Measurements from ENCODE around the gene RBMS3.

DNA sequence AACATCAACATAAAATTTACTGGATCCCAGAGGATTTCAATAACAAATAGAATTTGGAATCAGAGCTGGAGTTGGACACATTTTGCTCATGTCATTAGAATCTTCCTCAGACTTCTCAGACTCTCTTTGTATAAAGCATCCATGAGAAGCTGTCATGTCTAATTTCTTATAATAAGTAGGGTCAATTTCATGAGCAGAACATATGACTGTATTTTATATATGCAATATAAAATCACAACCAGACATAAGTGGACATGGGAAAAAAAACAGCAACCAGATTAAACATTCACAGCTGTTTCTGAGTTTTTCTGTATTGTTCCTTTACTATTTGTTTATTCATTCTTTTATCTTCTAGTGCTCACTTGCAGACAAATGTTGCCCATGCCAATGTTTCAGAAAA lies 325.5 kb downstream of the RBMS3 start:
- TF ChIP-seq, protein P1, sequence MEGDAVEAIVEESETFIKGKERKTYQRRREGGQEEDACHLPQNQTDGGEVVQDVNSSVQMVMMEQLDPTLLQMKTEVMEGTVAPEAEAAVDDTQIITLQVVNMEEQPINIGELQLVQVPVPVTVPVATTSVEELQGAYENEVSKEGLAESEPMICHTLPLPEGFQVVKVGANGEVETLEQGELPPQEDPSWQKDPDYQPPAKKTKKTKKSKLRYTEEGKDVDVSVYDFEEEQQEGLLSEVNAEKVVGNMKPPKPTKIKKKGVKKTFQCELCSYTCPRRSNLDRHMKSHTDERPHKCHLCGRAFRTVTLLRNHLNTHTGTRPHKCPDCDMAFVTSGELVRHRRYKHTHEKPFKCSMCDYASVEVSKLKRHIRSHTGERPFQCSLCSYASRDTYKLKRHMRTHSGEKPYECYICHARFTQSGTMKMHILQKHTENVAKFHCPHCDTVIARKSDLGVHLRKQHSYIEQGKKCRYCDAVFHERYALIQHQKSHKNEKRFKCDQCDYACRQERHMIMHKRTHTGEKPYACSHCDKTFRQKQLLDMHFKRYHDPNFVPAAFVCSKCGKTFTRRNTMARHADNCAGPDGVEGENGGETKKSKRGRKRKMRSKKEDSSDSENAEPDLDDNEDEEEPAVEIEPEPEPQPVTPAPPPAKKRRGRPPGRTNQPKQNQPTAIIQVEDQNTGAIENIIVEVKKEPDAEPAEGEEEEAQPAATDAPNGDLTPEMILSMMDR (IDR thresholded peaks at IDR 0.05): no peak
- no peak for TF ChIP-seq EP300 (IDR thresholded peaks at IDR 0.05)
